GM19193 (cell line): ENCODE measurements around the gene SPPL3.

Experiments
- POLR2A ChIP-seq: IDR thresholded peaks from 4 replicates; pipeline ENCODE4 v1.6.1; 2011; ENCODE audit not compliant: insufficient read depth, insufficient read length; ENCODE audit errors: extremely low read depth

The SPPL3 gene, protein sequence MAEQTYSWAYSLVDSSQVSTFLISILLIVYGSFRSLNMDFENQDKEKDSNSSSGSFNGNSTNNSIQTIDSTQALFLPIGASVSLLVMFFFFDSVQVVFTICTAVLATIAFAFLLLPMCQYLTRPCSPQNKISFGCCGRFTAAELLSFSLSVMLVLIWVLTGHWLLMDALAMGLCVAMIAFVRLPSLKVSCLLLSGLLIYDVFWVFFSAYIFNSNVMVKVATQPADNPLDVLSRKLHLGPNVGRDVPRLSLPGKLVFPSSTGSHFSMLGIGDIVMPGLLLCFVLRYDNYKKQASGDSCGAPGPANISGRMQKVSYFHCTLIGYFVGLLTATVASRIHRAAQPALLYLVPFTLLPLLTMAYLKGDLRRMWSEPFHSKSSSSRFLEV

DNA sequence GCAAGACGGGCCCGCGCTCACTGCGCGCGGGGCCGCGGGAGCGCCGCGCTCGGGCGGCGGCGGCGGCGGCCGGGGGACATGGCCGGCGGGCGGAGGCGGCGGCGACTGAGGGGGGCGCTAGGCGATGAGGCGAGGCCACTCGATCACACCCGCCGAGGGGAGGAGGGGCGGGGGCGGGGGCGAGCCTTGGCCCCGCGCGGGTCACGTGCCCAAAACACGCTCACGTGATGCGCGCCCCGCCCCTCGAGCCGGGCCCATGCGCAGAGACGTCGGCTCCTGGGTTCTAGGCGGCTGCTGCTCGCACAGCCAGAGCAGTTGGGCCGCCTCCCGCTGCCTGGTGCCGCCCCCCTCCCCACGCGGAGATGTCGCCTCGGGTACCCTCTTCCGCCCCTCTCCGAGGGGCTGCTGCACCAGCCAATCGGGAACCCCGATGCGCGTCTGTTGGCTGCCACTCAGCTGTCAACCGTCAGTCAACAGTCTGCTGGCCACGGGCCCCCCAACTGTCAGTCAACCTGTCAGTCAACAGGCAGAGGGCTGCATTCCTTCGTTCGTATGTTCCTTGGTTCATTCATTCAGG lies at the start of gene SPPL3:
Gene SPPL3 (minus strand): TSS at position 162 of the 577 bp plus-strand sequence. CDS start 491 bp downstream, outside the sequence.
- TF ChIP-seq POLR2A, result peak; percentile 71

DNA sequence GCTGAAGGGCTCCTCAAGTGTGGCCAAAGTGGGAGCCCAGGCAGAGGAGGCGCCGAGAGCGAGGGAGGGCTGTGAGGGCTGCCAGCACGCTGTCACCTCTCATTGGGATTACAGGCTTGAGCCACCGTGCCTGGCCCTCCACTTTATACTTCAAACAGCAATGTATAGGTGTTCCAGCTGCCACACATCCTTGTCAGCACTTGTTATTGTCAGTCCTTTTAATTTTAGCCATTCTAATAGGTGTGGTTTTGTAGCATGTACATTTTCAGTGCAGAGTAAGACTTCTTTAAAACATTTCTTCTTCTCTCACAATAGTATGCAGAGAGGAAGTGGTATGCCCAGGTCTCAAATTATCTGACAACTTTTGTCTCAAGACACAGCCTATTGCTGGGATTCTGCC lies 46.6 kb upstream of the SPPL3 start:
- TF ChIP-seq POLR2A, result no peak

DNA sequence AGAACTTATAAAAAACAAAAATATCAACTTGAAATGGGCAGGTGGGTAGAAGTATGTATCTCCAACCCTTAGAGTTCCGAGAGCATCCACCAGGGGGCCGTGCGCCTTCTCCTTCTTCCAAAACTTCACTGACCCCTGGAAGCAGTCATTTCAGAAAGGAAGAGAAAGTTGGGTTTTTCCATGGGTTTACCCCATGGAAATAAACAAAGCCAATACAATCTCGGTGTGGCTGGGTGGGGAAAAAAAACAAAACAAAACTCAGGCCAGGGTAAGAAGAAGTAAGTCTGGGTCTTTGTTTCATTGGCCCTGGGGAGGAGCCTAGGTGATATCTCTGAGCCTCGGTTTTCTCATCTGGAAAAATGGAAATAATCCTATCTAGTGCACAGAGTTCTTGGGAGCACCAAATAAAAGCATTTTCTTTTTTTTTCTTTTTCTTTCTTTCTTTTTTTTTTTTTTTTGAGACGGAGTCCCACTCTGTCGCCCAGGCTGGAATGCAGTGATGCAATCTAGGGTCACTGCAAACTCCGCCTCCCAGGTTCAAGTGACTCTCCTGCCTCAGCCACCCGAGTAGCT lies 40.6 kb upstream of the SPPL3 start:
- TF ChIP-seq POLR2A, result no peak

GRCh38 chr12:120943482-120943881 lies 39.3 kb upstream of the SPPL3 start:
- TF ChIP-seq POLR2A, result no peak

DNA sequence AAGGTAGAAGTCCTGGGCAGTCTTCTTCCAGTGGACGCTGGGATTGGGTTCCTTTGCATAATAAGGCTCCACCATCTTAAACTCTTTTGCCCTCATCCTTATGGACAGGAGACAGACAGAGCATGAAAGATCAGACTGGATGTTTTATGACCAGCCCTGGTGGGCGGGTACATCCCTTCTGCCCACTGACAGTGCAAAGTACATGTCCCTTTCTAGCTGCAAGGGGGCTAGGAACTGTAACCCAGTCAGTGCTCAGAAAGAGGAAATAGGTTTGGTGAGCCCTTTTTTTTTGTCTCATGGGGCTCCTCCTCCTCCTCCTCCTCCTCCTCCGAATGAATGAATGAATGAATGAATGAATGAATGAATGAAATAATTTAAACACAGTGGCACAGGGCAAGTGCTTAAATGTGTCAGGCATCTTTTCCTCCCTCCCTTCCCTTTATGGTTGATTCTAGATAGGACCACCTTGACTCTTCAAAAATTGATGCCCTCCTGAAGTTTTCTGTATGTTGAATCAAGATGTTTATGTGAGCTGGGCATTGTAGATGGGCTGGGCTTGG lies 37.8 kb upstream of the SPPL3 start:
- TF ChIP-seq POLR2A, result no peak

- no peak for TF ChIP-seq POLR2A
These were observed 37.3 kb upstream of the SPPL3 start for GRCh38 chr12:120941412-120941811.

- no peak for TF ChIP-seq POLR2A
These were observed 36.6 kb upstream of the SPPL3 start for GRCh38 chr12:120940799-120941198.

- TF ChIP-seq POLR2A, result no peak
These were observed 35.8 kb upstream of the SPPL3 start for GRCh38 chr12:120940006-120940405.

- TF ChIP-seq POLR2A, result no peak
These were observed 35.4 kb upstream of the SPPL3 start for GRCh38 chr12:120939523-120939922.

GRCh38 chr12:120938496-120938895 lies 34.3 kb upstream of the SPPL3 start:
- no peak for TF ChIP-seq POLR2A

DNA sequence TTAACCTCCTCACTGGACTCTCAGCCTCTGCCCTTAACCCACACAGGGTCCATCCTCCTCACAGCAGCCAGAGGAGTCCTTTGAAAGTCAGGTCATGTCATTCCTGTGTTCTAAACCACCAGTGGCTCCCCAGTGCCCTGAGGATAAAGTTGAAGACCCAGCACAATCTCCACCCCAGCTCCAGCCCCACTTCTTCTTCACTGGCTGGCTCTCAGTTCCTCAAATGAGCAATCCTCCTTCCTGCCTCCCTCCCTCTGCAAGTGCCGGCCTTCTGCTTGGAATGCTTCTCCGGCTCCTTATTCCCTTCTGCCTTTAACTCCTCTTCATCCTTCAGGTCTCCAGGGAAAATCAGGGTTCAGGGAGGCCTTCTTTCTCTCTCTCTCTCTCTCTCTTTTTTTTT lies 32.0 kb upstream of the SPPL3 start:
- no peak for TF ChIP-seq POLR2A

DNA sequence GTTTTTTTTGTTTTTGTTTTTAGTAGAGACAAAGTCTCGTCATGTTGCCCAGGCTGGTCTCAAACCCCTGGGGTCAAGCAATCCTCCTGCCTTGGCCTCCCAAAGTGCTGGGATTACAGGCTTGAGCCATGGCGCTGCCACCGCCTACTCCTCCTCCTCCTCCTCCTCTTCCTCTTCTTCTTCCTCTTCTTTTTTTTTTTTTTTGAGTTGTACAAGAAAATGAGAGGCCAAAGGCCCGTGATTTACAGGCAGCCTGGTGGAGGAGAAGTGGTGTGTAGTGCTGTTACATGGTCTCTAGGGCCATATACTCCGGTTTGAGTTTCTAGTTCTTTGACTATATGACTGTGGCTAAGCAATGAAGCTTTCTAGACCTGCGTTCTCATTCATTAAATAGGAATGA lies 29.6 kb upstream of the SPPL3 start:
- TF ChIP-seq POLR2A, result no peak

DNA sequence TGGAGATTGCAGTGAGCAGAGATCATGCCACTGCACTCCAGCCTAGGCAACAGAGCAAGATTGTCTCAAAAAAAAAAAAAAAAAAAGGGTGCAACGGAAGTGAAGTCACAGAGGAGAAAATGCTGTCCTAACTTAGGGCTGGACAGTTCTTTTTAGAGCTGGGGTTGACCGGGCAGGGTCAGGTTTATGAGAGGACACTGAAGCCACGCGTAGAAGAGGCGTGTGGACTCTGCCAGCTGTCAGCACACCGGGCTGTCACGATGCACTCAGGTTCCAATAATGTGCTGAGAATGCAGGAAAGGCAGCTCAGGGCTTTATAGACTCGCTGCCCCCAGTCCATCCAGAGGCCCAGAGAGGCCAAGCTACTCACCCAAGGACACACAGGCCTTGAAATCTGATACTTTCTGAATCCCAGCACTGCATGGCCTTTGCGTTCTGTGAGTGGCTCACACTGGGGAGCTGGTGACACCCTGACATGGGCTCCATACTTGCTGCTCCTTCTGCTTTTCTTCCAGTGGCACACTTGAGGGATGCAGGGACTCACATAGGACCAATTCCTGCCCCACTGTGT lies 28.9 kb upstream of the SPPL3 start:
- no peak for TF ChIP-seq POLR2A

DNA sequence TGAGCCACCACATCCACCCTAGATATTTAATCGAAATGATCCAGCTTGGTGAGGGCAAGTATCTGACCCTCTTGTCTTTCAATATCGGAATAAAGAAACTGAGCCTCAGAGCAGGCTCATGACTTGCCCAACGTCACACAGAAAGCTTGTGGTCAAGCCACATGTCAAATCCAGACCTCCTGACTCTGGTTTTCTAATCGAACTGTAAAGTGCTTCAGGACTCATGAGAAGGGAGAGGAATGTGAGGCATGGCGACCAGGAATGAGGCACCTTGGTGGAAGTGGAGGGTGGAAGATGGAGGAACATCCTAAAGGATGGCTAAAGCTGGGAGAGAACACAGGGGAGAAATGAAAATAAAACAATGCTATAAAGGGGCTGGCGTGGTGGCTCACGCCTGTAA lies 27.9 kb upstream of the SPPL3 start:
- TF ChIP-seq POLR2A, result no peak

GRCh38 chr12:120930032-120930431 lies 25.9 kb upstream of the SPPL3 start:
- no peak for TF ChIP-seq POLR2A
